ENCODE data around the gene ACBD6.
"Not testable (repeated sequence)": the region's sequence is repeated elsewhere in the genome, so short reads cannot be mapped to it uniquely, and the experiment has no call there.

The ACBD6 gene

DNA sequence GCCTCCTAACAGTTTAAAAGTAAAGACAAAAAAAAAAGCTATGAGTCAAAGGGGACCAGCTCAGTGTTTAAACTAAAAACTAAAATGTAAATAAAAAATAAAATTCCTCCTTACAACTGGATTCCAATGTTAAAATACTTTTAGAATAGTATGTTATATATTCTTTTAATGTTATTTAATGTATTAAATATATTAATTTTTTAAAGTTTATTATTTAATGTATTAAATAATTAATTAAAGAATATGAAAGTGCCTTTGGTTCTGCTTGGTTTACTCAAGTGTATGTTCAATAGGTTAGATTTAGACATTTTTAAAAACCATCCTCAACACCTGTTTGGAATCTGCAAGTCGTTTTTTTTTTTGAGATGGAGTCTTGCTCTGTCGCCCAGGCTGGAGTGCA, 13.1 kb downstream of the ACBD6 start:
- no peak for DNase-seq (ENCODE audit: low read depth)

DNA sequence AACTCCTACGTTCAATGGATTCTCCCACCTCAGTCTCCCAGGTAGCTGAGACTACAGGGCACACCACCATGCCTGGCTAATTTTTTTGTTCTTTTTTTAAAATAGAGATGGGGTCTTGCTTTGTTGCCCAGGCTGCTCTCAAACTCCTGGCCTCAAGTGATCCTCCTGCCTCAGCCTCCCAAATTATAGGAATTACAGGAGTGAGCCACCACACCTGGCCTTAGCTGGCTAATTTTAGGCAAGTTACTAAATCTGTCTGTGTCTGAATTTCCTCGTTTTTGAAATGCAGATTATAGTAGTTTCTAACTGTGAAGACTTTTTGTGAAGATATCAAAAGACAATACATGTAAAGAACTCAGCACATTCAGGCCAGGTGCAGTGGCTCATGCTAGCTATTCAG, 13.7 kb downstream of the ACBD6 start:
- DNase-seq (ENCODE audit: low read depth), result no peak

DNA sequence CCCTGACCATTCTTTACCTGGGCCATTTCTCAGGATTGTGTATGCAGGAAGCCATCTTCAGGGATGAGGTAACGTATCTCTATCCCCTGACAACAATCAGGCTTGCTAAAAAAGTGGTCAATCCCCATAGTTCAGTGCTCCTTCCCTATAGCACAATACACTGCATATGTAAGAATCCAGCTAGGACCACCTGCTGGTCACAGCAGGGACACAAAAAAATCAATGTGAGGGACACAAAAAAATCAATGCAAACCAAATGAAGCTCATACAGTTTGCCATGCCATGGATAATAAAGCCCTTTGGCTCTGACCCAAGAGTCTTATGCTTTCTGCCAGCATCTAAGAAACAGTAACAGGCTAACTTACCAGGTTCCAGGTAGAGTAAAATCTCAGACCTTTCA, 16.3 kb downstream of the ACBD6 start:
- no peak for DNase-seq (ENCODE audit: low read depth)

DNA sequence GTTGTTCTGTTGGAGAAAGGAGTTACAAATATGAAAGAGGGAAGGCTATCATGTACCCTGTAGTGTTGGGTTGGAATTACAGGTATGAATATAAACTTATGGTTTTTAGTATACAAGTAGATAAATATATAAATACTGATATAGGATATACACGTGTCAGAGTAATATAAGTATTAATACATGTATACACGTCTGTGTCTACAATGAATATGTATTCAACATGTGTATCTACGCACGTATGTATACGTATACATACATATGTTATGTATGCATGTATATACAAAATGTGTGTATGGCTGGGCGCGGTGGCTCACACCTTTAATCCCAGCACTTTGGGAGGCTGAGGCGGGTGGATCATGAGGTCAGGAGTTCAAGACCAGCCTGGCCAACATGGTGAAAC, 17.9 kb downstream of the ACBD6 start:
- DNase-seq (ENCODE audit: low read depth), result no peak

DNA sequence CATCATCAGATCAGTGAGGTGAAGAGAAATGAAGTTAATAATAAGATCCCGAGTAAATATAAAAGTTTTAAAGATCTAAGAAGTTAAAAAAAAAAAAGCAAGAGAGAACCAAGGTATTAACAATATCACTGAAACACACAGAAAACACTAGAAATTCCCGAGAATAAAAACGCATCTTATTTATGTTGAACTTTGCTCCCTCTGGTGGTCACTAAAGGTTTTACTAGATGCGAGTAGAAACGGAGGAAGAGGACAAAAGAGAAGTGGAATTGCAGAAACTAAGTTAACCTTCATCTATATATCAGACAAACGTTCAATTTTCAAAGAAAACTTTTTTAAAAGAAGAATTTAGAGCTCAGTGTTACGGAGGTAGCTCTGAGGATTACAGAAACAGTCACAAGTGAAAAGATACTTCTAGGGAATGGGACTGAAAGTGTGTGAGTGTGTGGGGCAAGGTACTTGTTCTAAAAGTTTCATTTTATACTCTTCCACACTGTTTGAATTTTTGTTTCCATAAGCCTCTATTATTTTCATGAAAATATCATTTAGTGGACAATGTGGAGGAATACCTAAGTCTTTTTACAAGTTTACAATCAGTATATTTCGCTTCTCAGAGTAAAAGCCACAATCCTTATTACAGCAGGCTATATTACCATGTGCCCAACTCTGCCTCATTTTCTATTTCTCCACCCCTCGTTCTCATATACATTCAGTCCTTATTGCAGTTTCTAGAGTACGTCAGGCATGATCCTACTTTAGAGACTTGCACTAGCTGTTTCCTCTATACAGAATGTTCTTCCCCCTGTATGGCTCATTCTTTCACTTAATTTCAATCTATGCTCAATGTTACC, 19.7 kb downstream of the ACBD6 start:
- no peak for DNase-seq (ENCODE audit: low read depth)

DNA sequence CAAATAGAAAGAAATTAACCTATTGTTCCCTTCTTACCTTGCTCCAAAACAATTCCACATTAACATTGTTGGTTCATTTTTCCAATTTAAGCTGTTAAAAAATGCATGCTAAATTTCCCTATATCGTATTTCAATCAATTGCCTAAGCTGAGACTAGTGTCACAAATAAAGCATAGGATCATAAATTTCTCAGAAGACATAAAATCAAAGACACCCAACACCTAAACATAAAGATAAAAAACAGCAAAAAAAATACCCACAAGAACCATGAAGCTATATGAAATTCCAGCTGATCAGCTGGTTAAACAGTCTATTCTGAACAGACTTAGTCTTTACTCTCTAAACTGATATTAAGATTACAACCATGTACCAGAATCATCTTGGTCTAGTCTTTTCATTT, 32.3 kb downstream of the ACBD6 start:
- no peak for DNase-seq (ENCODE audit: low read depth)

DNA sequence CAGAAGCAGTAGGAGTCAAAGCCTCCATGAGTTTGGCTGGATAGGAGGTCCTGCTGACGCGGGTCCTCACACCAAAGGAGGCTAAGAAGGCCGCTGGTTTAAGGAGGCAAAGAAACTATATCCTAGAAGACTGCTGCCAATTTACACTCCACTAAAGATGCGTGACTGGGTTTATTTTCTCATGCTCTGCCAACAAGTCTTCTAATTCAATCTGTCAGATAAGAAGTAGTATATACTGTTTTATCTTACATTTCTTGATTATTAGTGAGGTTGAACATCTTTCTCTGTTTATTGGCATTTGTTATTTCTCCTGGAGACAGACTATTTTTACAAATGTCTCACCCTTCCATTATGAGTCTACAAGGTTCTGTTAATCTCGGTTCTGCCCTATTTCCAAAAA, 34.1 kb downstream of the ACBD6 start:
- DNase-seq (ENCODE audit: low read depth), result no peak

DNA sequence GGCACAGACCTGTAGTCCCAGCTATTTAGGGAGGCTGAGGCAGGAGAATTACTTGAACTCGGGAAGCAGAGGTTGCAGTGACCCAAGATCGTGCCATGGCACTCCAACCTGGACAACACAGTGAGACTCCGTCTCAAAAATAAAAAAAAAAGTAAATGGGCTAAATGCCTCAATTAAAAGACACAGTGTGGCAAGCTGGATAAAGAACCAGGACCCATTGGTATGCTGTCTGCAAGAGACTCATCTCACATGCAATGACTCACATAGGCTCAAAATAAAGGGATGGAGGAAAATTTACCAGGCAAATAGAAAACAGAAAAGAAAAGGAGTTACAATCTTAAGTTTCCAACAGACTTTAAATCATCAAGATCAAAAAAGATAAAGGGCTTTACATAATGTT, 40.3 kb downstream of the ACBD6 start:
- no peak for DNase-seq (ENCODE audit: low read depth)

DNA sequence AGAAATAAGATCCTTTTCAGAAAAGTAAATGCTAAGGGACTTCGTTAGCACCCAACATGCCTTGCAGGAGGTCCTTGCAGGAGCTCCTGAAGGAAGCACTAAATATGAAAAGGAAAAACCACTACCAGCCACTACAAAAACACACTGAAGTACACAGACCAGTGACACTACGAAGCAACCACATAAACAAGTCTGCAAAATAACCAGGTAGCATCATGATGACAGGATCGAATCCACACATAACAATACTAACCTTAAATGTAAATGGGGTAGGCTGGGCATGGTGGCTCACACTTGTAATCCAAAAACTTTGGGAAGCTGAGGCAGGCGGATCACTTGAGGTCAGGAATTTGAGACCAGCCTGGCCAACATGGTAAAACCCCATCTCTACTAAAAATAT, 40.7 kb downstream of the ACBD6 start:
- DNase-seq (ENCODE audit: low read depth), result not testable (repeated sequence)

DNA sequence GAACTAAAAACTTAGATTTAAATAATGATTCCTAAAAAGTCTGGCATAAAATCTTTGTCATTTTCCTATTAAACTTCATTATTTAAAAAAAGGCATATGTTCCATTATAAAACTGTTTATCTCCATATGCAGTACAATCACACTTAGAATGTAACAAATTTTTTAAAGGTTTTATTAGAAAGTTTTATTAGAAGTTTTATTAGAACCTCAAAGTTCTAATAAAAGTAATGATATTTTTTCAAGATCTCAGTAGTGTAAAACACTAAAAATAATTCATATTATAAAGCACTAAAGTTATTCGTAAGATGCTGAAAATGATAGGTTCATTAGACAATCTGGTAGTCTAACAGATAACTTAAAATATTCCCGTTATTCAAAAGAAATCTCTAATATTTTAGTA, 43.6 kb downstream of the ACBD6 start:
- DNase-seq (ENCODE audit: low read depth), result no peak

DNA sequence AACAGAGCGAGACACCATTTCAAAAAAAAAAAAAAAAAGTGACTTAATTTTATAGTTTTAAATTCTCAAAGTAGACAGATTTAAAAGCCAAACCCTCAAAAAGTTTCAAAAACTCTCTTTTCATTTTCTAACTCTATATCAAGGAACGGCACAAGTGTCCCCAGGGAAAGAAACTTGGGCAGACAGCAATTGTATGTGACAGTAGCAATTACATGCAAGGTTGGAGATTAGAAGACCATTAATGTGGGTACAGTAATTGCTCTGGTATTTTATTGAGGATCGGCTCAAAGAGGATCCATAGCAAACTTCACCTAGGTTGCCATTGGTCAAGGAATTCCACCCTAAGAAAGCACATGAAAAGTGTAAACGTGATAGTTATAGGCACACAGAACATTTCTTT, 46.2 kb downstream of the ACBD6 start:
- no peak for DNase-seq (ENCODE audit: low read depth)

DNA sequence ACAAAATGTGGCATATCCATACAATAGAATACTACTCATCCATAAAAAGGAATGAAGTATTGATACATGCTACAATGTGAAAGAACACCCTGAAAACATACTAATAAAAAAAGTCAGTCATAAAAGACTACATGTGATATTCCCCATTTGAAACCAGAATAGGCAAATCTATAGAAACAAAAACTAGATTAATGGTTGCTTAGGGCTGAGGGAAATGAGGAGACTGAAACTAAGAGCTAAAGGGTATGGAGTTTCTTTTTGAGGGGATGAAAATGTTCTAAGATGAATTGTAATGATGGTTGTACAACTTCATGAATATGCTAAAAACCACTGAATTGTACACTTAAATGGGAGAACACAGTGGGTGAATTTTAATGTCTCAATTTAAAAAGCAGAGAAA, 50.9 kb downstream of the ACBD6 start:
- DNase-seq (ENCODE audit: low read depth), result no peak

DNA sequence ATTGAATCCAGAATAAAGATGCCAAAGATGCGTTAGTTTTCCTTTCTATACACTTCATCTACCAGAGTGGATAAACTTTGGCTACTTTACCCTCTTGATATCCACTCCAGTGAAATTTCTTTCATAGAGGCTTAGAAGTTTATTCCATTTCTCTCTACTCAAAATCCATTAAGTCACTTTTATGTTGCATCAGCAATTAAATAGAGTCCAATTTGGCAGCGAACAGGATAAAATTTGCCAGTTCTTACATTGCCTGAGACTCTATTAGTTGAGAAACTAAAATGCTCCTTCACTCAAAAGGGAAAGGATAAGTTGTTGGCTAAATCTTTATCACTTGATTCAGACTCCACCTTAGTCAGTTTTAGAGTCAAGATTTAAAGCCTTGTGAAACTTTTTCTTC, 57.9 kb downstream of the ACBD6 start:
- DNase-seq (ENCODE audit: low read depth), result no peak

DNA sequence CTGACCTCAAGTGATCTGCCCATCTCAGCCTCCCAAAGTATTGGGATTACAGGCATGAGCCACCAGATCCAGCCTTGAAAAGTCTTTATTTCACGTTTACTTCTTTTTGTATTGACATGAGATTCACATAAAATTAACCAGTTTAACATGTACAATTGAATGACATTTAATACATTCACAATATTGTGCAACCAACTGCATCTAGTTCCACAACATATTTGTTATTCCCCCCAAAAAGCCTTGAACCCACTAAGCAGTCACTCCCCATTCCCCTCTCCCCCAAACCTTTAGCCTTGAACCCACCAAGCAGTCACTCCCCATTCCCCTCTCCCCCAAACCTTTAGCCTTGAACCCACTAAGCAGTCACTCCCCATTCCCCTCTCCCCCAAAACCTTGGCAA, 62.0 kb downstream of the ACBD6 start:
- DNase-seq (ENCODE audit: low read depth), result no peak

DNA sequence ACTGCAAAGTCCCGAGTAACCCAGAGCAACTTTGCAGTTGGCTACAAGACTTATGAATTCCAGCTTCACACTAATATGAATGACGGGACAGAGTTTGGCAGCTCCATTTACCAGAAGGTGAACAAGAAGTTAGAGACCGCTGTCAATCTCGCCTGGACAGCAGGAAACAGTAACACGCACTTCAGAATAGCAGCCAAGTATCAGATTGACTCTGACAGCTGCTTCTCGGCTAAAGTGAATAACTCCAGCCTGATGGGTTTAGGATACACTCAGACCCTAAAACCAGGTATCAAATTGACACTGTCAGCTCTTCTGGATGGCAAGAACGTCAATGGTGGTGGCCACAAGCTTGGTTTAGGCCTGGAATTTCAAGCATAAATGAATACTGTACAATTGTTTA, 66.8 kb downstream of the ACBD6 start:
- no peak for DNase-seq (ENCODE audit: low read depth)

DNA sequence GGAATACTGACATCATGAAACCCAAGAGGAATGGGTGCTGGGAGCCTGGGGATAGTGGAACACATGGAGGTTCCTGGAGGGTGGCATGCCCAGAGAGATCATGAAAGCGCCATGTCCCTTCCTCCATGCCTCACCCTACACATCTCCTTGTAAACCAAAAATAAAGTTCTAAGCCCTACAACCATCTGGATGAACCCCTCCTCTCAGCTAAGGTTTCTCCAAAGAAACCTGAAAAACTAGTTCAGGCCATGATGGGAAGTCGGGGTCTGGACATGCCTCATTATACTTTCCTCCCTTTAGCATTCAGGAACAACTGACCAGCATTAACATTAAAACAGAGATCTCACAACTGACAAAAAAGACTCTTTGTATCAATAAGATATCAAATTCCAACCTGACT, 68.5 kb downstream of the ACBD6 start:
- DNase-seq (ENCODE audit: low read depth), result no peak

DNA sequence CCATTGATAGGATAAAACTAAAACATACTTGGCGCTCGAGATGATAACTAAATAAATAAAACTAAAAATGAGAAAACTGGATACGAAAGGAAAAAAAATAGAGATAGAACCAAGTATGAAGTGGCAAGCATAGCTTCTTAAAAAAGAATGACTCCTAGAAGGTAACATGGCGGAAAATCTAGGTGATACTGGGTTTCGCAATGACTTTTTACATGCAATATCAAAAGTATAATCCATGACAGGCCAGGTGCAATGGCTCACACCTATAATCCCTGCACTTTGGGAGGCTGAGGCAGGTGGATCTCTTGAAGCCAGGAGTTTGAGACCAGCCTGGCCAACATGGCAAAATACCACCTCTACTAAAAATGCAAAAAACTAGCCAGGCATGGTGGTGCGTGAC, 70.7 kb downstream of the ACBD6 start:
- no peak for DNase-seq (ENCODE audit: low read depth)

DNA sequence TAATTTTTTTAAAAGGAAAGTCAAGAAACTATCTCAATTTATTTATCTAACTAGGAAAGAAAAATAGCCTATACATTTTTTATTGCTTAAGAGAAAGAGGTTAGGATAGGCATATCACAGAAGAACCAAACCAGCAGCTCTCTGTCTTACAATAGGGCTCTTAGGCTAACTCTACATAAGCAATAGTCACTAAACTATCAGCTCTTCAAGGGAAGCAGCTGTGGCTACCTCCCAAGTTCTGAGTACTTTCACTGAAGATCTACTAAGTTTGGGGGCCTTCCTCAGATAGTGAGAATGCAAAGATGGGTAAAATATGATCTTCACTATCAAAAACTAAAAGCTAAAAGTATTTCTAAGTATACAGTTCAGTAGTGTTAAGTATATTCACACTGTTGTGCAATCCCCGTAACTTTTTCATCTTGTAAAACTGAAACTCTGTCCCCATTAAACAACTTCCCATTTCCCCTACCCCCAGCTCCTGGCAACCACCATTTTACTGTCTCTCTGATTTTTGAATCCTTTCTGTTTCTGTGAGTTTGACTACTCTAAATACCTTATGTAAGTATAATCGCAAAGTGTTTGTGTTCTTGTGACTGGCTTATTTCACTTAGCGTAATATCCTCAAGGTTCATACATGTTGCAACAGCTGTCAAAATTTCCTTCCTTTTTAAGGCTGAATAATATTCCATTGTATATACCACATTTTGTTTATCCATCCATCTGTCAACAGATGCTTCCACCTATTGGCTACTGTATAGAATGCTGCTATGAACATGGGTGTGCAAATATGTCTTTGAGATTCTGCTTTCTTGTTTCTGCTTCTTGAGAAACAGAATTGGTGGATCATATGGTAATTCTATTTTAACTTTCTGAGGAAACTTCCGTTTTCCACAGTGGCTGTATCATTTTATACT, 73.3 kb downstream of the ACBD6 start:
- DNase-seq (ENCODE audit: low read depth), result no peak

DNA sequence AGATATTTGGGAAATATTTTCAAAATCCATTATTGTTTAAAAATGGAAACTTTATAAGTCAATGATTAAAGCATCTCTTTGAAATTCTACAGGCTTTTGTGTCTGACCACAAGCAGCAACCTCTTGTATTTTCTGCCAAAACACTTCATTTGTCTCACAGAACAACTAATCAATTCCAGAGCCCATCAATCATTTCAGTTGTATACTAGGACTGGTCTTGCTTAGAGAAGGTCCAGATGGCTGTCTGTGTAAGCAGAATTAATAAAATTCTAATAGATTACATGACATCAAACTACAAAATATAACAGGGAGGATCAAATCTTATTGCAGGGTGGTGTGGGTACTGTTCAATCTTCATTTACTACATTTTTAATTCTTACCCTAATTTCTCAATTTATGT, 76.4 kb downstream of the ACBD6 start:
- no peak for DNase-seq (ENCODE audit: low read depth)

DNA sequence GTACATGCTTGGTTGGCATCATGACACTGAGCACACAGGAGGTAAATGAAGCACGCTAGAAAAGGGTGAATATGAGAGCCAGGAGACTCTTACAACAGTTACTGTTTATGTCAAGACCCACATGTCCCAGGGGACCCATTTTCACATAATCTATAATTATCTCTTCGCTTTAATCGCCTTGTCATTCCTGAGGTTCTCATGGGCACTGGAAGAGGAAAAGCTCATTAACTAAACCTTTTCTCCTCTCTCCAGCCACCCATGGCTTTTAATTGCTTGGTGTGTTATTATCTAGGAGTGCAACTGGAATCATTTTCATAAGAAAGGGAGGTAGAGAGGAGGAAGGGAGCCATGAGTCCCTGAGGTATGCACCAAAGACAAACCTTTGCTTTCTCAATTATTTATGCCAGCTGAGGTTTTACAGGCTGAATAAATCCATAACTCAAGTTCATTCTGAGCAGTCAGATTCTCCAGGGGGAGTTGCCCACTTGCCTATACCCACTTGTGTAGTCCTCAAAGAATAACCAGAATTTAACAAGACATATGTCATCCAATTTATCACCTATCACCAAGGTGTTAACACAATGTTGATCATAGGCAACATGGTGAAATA, 77.4 kb downstream of the ACBD6 start:
- DNase-seq (ENCODE audit: low read depth), result no peak

DNA sequence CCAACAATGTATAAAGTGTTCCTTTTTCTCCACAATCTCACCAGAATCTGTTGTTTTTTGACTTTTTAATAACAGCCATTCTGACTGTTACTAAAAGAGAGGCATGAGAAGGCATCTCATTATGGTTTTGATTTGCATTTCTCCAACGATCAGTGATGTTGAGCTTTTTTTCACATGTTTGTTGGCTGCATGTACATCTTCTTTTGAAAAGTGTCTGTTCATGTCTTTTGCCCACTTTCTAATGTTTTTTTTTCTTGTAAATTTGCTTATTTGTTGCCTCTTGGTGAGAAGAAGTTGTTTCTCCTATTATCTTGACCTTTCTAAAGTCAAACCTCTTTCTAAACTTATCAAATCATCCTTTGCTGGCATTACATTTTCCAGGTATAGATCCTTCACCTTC, 80.8 kb downstream of the ACBD6 start:
- no peak for DNase-seq (ENCODE audit: low read depth)

DNA sequence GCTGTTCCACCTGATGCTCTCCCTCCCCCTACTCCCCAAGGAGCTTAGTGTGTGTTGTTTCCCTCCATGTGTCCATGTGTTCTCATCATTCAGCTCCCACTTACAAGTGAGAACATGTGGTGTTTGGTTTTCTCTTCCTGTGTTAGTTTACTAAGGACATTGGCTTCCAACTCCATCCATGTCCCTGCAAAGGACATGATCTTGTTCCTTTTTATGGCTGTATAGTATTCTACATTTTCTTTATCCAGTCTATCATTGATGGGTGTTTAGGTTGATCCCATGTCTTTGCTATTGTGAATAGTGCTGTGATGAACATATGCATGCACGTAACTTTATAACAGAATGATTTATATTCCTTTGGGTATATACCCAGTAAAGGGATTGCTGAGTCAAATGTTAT, 81.2 kb downstream of the ACBD6 start:
- DNase-seq (ENCODE audit: low read depth), result not testable (repeated sequence)
